ENCODE results near the gene CRTAC1.

Gene CRTAC1

DNA sequence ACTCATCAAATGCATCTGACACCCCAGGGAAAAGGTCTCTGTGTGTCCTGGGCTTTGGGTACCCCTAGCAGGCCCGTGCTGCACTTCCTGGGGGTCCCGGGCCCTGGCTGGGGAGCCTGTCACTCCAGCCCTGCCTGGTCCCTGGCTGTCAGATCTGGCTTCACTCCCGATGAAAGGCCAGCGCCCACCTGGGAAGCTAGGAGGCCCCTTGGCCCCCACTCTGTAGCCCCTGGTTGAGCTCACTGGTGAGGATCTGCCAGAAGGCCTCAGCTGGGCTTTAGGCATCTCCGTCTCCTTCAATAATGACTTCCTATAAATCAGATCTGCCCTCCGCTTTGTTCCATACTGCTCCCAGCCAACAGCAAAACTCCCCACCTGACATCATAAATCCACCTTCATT lies 116.8 kb downstream of the CRTAC1 start:
- TF ChIP-seq, protein P1, sequence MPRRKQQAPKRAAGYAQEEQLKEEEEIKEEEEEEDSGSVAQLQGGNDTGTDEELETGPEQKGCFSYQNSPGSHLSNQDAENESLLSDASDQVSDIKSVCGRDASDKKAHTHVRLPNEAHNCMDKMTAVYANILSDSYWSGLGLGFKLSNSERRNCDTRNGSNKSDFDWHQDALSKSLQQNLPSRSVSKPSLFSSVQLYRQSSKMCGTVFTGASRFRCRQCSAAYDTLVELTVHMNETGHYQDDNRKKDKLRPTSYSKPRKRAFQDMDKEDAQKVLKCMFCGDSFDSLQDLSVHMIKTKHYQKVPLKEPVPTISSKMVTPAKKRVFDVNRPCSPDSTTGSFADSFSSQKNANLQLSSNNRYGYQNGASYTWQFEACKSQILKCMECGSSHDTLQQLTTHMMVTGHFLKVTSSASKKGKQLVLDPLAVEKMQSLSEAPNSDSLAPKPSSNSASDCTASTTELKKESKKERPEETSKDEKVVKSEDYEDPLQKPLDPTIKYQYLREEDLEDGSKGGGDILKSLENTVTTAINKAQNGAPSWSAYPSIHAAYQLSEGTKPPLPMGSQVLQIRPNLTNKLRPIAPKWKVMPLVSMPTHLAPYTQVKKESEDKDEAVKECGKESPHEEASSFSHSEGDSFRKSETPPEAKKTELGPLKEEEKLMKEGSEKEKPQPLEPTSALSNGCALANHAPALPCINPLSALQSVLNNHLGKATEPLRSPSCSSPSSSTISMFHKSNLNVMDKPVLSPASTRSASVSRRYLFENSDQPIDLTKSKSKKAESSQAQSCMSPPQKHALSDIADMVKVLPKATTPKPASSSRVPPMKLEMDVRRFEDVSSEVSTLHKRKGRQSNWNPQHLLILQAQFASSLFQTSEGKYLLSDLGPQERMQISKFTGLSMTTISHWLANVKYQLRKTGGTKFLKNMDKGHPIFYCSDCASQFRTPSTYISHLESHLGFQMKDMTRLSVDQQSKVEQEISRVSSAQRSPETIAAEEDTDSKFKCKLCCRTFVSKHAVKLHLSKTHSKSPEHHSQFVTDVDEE (CRISPR knock-in tag; IDR thresholded peaks at IDR 0.05): no peak
- no peak for ATAC-seq

DNA sequence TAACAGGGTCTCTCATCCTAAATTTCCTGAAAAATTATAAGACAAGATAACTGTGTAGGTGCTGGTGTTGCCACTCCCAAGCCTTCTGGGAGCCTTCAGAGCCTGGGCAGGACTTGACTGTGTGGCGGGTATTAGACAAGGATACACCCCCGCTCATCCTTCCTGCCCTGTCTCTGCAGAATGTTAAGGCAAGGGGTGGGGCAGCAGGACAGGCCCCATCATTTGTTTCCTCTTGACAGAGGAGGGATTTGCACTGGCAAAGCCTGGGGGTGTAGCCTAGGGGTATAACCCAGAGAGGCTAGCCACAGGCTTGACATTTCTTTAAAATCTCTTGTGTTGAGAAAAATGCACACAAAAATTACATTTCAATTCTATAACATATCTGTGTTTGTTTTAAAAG lies 117.2 kb downstream of the CRTAC1 start:
- no peak for ATAC-seq
- TF ChIP-seq PPARA (CRISPR knock-in tag; IDR thresholded peaks at IDR 0.05; ENCODE audit: borderline replicate concordance): no peak
- TF ChIP-seq, protein P1 (CRISPR knock-in tag; IDR thresholded peaks at IDR 0.05): no peak
- TF ChIP-seq ZNF565 (CRISPR knock-in tag; conservative IDR thresholded peaks at IDR 0.05; ENCODE audit: low read depth): no peak
- TF ChIP-seq, protein P2, sequence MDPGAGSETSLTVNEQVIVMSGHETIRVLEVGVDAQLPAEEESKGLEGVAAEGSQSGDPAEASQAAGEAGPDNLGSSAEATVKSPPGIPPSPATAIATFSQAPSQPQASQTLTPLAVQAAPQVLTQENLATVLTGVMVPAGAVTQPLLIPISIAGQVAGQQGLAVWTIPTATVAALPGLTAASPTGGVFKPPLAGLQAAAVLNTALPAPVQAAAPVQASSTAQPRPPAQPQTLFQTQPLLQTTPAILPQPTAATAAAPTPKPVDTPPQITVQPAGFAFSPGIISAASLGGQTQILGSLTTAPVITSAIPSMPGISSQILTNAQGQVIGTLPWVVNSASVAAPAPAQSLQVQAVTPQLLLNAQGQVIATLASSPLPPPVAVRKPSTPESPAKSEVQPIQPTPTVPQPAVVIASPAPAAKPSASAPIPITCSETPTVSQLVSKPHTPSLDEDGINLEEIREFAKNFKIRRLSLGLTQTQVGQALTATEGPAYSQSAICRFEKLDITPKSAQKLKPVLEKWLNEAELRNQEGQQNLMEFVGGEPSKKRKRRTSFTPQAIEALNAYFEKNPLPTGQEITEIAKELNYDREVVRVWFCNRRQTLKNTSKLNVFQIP (CRISPR knock-in tag; IDR thresholded peaks at IDR 0.05; ENCODE audit: borderline replicate concordance, low read depth): no peak
- no peak for TF ChIP-seq TCF4 (CRISPR knock-in tag; IDR thresholded peaks at IDR 0.05; ENCODE audit: borderline replicate concordance)
- no peak for TF ChIP-seq RARB (CRISPR knock-in tag; IDR thresholded peaks at IDR 0.05)
- TF ChIP-seq CSDC2 (CRISPR knock-in tag; IDR thresholded peaks at IDR 0.05): no peak
- no peak for TF ChIP-seq BACH2 (CRISPR knock-in tag; IDR thresholded peaks at IDR 0.05; ENCODE audit: borderline replicate concordance)
- TF ChIP-seq, protein P3, sequence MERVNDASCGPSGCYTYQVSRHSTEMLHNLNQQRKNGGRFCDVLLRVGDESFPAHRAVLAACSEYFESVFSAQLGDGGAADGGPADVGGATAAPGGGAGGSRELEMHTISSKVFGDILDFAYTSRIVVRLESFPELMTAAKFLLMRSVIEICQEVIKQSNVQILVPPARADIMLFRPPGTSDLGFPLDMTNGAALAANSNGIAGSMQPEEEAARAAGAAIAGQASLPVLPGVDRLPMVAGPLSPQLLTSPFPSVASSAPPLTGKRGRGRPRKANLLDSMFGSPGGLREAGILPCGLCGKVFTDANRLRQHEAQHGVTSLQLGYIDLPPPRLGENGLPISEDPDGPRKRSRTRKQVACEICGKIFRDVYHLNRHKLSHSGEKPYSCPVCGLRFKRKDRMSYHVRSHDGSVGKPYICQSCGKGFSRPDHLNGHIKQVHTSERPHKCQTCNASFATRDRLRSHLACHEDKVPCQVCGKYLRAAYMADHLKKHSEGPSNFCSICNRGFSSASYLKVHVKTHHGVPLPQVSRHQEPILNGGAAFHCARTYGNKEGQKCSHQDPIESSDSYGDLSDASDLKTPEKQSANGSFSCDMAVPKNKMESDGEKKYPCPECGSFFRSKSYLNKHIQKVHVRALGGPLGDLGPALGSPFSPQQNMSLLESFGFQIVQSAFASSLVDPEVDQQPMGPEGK (CRISPR knock-in tag; IDR thresholded peaks at IDR 0.05; ENCODE audit: borderline replicate concordance): no peak
- no peak for TF ChIP-seq ZNF8 (CRISPR knock-in tag; IDR thresholded peaks at IDR 0.05)
- TF ChIP-seq ISL1 (CRISPR knock-in tag; IDR thresholded peaks at IDR 0.05): no peak
- no peak for TF ChIP-seq OSR1 (CRISPR knock-in tag; IDR thresholded peaks at IDR 0.05)
- no peak for TF ChIP-seq ESRRG (CRISPR knock-in tag; IDR thresholded peaks at IDR 0.05)
- no peak for TF ChIP-seq ZFP3 (CRISPR knock-in tag; IDR thresholded peaks at IDR 0.05)
- TF ChIP-seq TOX (CRISPR knock-in tag; IDR thresholded peaks at IDR 0.05; ENCODE audit: borderline replicate concordance): no peak
- no peak for TF ChIP-seq GLIS3 (CRISPR knock-in tag; IDR thresholded peaks at IDR 0.05)
- TF ChIP-seq ZFP30 (CRISPR knock-in tag; IDR thresholded peaks at IDR 0.05): no peak
- no peak for TF ChIP-seq ARNTL (CRISPR knock-in tag; IDR thresholded peaks at IDR 0.05; ENCODE audit: borderline replicate concordance, low read depth)
- TF ChIP-seq, protein P4, sequence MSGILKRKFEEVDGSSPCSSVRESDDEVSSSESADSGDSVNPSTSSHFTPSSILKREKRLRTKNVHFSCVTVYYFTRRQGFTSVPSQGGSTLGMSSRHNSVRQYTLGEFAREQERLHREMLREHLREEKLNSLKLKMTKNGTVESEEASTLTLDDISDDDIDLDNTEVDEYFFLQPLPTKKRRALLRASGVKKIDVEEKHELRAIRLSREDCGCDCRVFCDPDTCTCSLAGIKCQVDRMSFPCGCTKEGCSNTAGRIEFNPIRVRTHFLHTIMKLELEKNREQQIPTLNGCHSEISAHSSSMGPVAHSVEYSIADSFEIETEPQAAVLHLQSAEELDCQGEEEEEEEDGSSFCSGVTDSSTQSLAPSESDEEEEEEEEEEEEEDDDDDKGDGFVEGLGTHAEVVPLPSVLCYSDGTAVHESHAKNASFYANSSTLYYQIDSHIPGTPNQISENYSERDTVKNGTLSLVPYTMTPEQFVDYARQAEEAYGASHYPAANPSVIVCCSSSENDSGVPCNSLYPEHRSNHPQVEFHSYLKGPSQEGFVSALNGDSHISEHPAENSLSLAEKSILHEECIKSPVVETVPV (CRISPR knock-in tag; IDR thresholded peaks at IDR 0.05): no peak
- no peak for TF ChIP-seq ZNF70 (CRISPR knock-in tag; IDR thresholded peaks at IDR 0.05)

DNA sequence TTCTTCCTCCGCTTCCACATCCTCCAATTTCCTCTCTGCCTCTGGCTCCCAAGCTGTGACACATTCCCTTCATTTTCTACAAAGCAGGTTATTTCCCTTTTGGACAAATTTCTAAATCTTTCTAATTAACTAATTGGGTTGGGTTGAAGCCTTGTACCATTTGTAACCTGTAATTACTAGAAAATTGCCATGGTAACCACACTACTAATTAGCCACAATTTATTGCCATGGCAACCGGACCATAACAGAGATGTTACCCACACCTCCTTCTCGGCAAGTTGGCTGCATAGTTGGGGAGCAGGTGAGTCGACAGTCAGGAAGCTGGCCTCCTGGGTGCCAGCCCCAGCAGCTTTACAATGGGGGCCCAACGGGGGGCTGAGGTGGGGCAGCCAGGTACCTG lies 119.2 kb downstream of the CRTAC1 start:
- no peak for TF ChIP-seq BACH2 (CRISPR knock-in tag; IDR thresholded peaks at IDR 0.05; ENCODE audit: borderline replicate concordance)
- TF ChIP-seq, protein P3 (CRISPR knock-in tag; IDR thresholded peaks at IDR 0.05; ENCODE audit: borderline replicate concordance): no peak
- TF ChIP-seq ZC3H10 (CRISPR knock-in tag; IDR thresholded peaks at IDR 0.05): no peak
- no peak for TF ChIP-seq ISL1 (CRISPR knock-in tag; IDR thresholded peaks at IDR 0.05)
- TF ChIP-seq, protein P2 (CRISPR knock-in tag; IDR thresholded peaks at IDR 0.05; ENCODE audit: borderline replicate concordance, low read depth): no peak
- TF ChIP-seq ZFP30 (CRISPR knock-in tag; IDR thresholded peaks at IDR 0.05): no peak
- no peak for TF ChIP-seq TOX (CRISPR knock-in tag; IDR thresholded peaks at IDR 0.05; ENCODE audit: borderline replicate concordance)
- no peak for ATAC-seq

Data from SK-N-SH treated with all-trans-retinoic acid at 6 μM for 48 hours (cell line).